GM23338 (cell line): ENCODE measurements around the gene HERC4. TPM values are rescaled to one million over a fixed set of nuclear protein-coding genes. Genes with fewer than 3 reads are reported as not detected.

Experiments
- ATAC-seq: fragments of 200-7000 bp; cut with Tn5 transposase; 3 replicates; pipeline ENCODE4 v1.9.1; 2020
- DNase-seq: peaks from one replicate; pipeline ENCODE4 v3.0.0-alpha.2; 2015; ENCODE audit warnings: low spot score
- H2AFZ ChIP-seq: fragments of 200-600 bp; sonication (generic); 2 replicates; pipeline ENCODE4 v1.8.0; 2016; ENCODE audit warnings: antibody characterized with exemption, mild to moderate bottlenecking, moderate library complexity
- H3F3A ChIP-seq: fragments of 200-600 bp; sonication (generic); replicated peaks from 2 replicates; pipeline ENCODE4 v1.8.0; 2017; ENCODE audit warnings: antibody characterized with exemption, mixed run types, low read depth
- H3K27ac ChIP-seq: fragments of 200-600 bp; sonication (generic); 2 replicates; pipeline ENCODE4 v1.6.1; 2016; ENCODE audit warnings: low read depth
- H3K27me3 ChIP-seq: fragments of 200-600 bp; sonication (generic); 2 replicates; pipeline ENCODE4 v1.8.0; 2016; ENCODE audit warnings: mild to moderate bottlenecking, mixed run types, moderate library complexity; ENCODE audit not compliant: insufficient read depth
- H3K36me3 ChIP-seq: fragments of 200-600 bp; sonication (generic); 2 replicates; pipeline ENCODE4 v1.8.0; 2016; ENCODE audit warnings: mild to moderate bottlenecking; ENCODE audit not compliant: insufficient read depth
- H3K4me1 ChIP-seq: fragments of 200-600 bp; sonication (generic); 2 replicates; pipeline ENCODE4 v1.8.0; 2016; ENCODE audit warnings: mild to moderate bottlenecking, moderate library complexity; ENCODE audit not compliant: insufficient read depth
- H3K4me2 ChIP-seq: fragments of 200-600 bp; sonication (generic); 2 replicates; pipeline ENCODE4 v1.7.1; 2017; ENCODE audit warnings: mixed run types
- H3K4me3 ChIP-seq: fragments of 200-600 bp; sonication (generic); 2 replicates; pipeline ENCODE4 v1.6.1; 2016; ENCODE audit warnings: mixed run types
- H3K79me2 ChIP-seq: fragments of 200-600 bp; sonication (generic); replicated peaks from 2 replicates; pipeline ENCODE4 v1.8.0; 2017; ENCODE audit warnings: mild to moderate bottlenecking; ENCODE audit not compliant: insufficient read depth
- H3K9me2 ChIP-seq: fragments of 200-600 bp; sonication (generic); 2 replicates; pipeline ENCODE4 v1.8.0; 2017; ENCODE audit not compliant: insufficient read depth
- H4K20me1 ChIP-seq: fragments of 200-600 bp; sonication (generic); replicated peaks from 2 replicates; pipeline ENCODE4 v1.8.0; 2017; ENCODE audit warnings: mild to moderate bottlenecking; ENCODE audit not compliant: insufficient read depth
- H3K27ac Mint-ChIP-seq: 2 replicates; pipeline ENCODE4 v1.8.0; 2020; ENCODE audit warnings: inconsistent platforms, mild to moderate bottlenecking, moderate library complexity, mixed read lengths
- H3K27me3 Mint-ChIP-seq: 3 replicates; pipeline ENCODE4 v1.8.0; 2022; ENCODE audit warnings: low read depth, mild to moderate bottlenecking, moderate library complexity, mixed read lengths, inconsistent platforms; ENCODE audit not compliant: insufficient read depth, poor library complexity
- H3K36me3 Mint-ChIP-seq: 3 replicates; pipeline ENCODE4 v1.8.0; 2021; ENCODE audit warnings: low read depth, mild to moderate bottlenecking, inconsistent platforms, moderate library complexity, mixed read lengths
- H3K4me1 Mint-ChIP-seq: 3 replicates; pipeline ENCODE4 v1.8.0; 2020; ENCODE audit warnings: mild to moderate bottlenecking, inconsistent platforms, mixed read lengths
- H3K4me3 Mint-ChIP-seq: 3 replicates; pipeline ENCODE4 v1.8.0; 2021; ENCODE audit warnings: moderate library complexity, mild to moderate bottlenecking, inconsistent platforms, mixed read lengths
- H3K9me3 Mint-ChIP-seq: 3 replicates; pipeline ENCODE4 v1.8.0; 2020; ENCODE audit warnings: moderate library complexity, mild to moderate bottlenecking, inconsistent platforms, mixed read lengths
- EZH2 ChIP-seq: fragments of 200-600 bp; sonication (generic); IDR thresholded peaks from one replicate; pipeline ENCODE4 v1.8.0; 2017; ENCODE audit warnings: antibody characterized with exemption, mild to moderate bottlenecking, low read depth; ENCODE audit not compliant: unreplicated experiment
- EZH2phosphoT487 ChIP-seq: fragments of 200-600 bp; sonication (generic); IDR thresholded peaks from one replicate; pipeline ENCODE4 v1.8.1; 2018; ENCODE audit warnings: antibody characterized with exemption; ENCODE audit not compliant: unreplicated experiment
- JUNB ChIP-seq: IDR thresholded peaks from one replicate; pipeline ENCODE4 v1.6.1; 2016; ENCODE audit warnings: antibody characterized with exemption; ENCODE audit not compliant: unreplicated experiment
- ZNF114 ChIP-seq: fragments of 250-450 bp; sonication (Bioruptor Pico); IDR thresholded peaks from 2 replicates; pipeline ENCODE4 v1.5.0; 2020; ENCODE audit warnings: mild to moderate bottlenecking, moderate library complexity
- ZNF331 ChIP-seq: fragments of 250-450 bp; sonication (Bioruptor Pico); IDR thresholded peaks from 2 replicates; pipeline ENCODE4 v1.5.0; 2020; ENCODE audit warnings: low read depth, mild to moderate bottlenecking, moderate library complexity
- ZNF462 ChIP-seq: fragments of 250-450 bp; sonication (Bioruptor Pico); IDR thresholded peaks from 2 replicates; pipeline ENCODE4 v1.5.0; 2020; ENCODE audit warnings: mild to moderate bottlenecking, moderate library complexity
- polyA plus RNA-seq: library from polyadenylated mRNA; unstranded; fragments of >200 nt; fragmentation: Nextera tagmentation; extraction: Ambion mirVana; gene quantifications from 2 replicates; pipeline ENCODE4 v1.2.1, GENCODE V29; 2016
- total RNA-seq: library from RNA; depleted of rRNA; stranded (reverse); fragments of >200 nt; shearing (Covaris generic); gene quantifications from 2 replicates; pipeline ENCODE4 v1.2.3, GENCODE V29; 2014

The HERC4 gene
- total and polyA plus RNA-seq, 2 experiments from 2014 or later = 20.1 to 67.2 TPM

- TF ChIP-seq ZNF462 (CRISPR knock-in tag) = no peak
- no peak for TF ChIP-seq EZH2phosphoT487
- no peak for TF ChIP-seq ZNF331 (CRISPR knock-in tag)
Observed at GRCh38 chr10:68043030-68043429, 32.1 kb downstream of the HERC4 start (continued).

GRCh38 chr10:68032113-68032512 is 43.0 kb downstream of the HERC4 start:
- Mint-ChIP-seq H3K9me3 (no peaks in the 10 kb centered on the region), H3K27ac (no peak overlapping the region), H3K4me1 (no peaks in the 10 kb centered on the region; the same call in 2 of the 3 replicates), H3K27me3 (no peaks in the 10 kb centered on the region), H3K4me3 (no peak overlapping the region), H3K36me3 (peaks cover 7% of the 10 kb centered on the region; the same call in 2 of the 3 replicates)
- DNase-seq (no peak), ATAC-seq (no peak)
- H3K36me3 ChIP-seq = no peaks in the 10 kb centered on the region; the same call in 1 of the 2 replicates
- no peaks in the 10 kb centered on the region for H3K27me3 ChIP-seq
- H3K9me2 ChIP-seq = no peaks in the 10 kb centered on the region
- no peak overlapping the region for H3K27ac ChIP-seq
- no peak overlapping the region for H2AFZ ChIP-seq
- H3F3A ChIP-seq = no peaks in the 10 kb centered on the region
- no peak overlapping the region for H3K4me2 ChIP-seq
- H3K4me3 ChIP-seq = no peak overlapping the region
- no peaks in the 10 kb centered on the region; the same call in 1 of the 2 replicates for H4K20me1 ChIP-seq
- no peaks in the 10 kb centered on the region for H3K79me2 ChIP-seq
- no peaks in the 10 kb centered on the region for H3K4me1 ChIP-seq
- TF ChIP-seq JUNB = no peak
- TF ChIP-seq ZNF114 (CRISPR knock-in tag) = no peak
- TF ChIP-seq ZNF331 (CRISPR knock-in tag) = no peak
- TF ChIP-seq ZNF462 (CRISPR knock-in tag) = no peak
- TF ChIP-seq EZH2 = no peak
- TF ChIP-seq EZH2phosphoT487 = no peak
